K562 (cell line): ENCODE measurements around the gene KIFAP3. TPM values are rescaled to one million over a fixed set of nuclear protein-coding genes. Genes with fewer than 3 reads are reported as not detected.

Experiments used
- ATAC-seq: fragments of 200-7000 bp; cut with Tn5 transposase; 3 replicates; pipeline ENCODE4 v1.9.1; 2020; ENCODE audit warnings: moderate library complexity
- BruUV-seq: library from RNA; stranded (reverse); fragments of 400-500 nt; replicated peaks from 2 replicates; lab custom pipeline; 2021; lab: Mats Ljungman, UMichigan
- CTCF ChIA-PET: fragments of 300-600 bp; formaldehyde crosslinking; extraction: SDS; loops from one replicate; lab custom pipeline; 2021; ENCODE audit warnings: low intra/inter-chr PET ratio; lab: Yijun Ruan, JAX
- POLR2A ChIA-PET: fragments of 300-600, 350-650 bp; sonication (Branson Sonifier 250); formaldehyde crosslinking; extraction: SDS; loops from one replicate; lab custom pipeline; 2021; ENCODE audit warnings: antibody characterized with exemption, inconsistent platforms; lab: Yijun Ruan, JAX
- DNase-seq, 4 experiments: peaks; one replicate each; pipeline versions ENCODE4 v3.0.0 to v3.0.0-alpha.2; 2011 to 2018; ENCODE audit warnings: low spot score in 3 of 4, mixed read lengths in 3 of 4; ENCODE audit errors: extremely low read depth in 1 of 4
- FAIRE-seq: peaks from 2 replicates; lab custom pipeline; 2011; peaks lifted over from hg19 to GRCh38; lab: Jason Lieb, UNC
- H2AFZ ChIP-seq: 2 replicates; pipeline ENCODE4 v1.6.0; 2011; ENCODE audit warnings: low read depth, low read length, control low read depth, inconsistent platforms
- H3K27ac ChIP-seq: fragments of 200-600 bp; 3 replicates; pipeline ENCODE4 v1.8.0; 2011; ENCODE audit warnings: low read depth, mild to moderate bottlenecking, control low read depth, inconsistent platforms, low read length, moderate library complexity, mixed read lengths; ENCODE audit errors: extremely low read depth
- H3K27me3 ChIP-seq, 2 experiments: fragments of 300-600 bp in 1 of 2; 2 replicates in 1 of 2; 3 replicates in 1 of 2; pipeline versions ENCODE4 v1.6.0 to v1.8.0; 2011; ENCODE audit warnings: inconsistent platforms in 2 of 2, low read length in 2 of 2, mild to moderate bottlenecking in 1 of 2, mixed read lengths in 1 of 2, moderate library complexity in 1 of 2; ENCODE audit not compliant: control insufficient read depth in 2 of 2, insufficient read depth in 2 of 2
- H3K36me3 ChIP-seq: fragments of 300-600 bp; 3 replicates; pipeline ENCODE4 v1.8.0; 2011; ENCODE audit warnings: mild to moderate bottlenecking, low read length, inconsistent platforms; ENCODE audit not compliant: control insufficient read depth, insufficient read depth
- H3K4me1 ChIP-seq, 2 experiments: fragments of 200-600 bp in 1 of 2; replicated peaks in 1 of 2; 2 replicates in 1 of 2; 3 replicates in 1 of 2; pipeline versions ENCODE4 v1.5.1 to v1.8.0; 2011; ENCODE audit warnings: inconsistent platforms in 2 of 2, low read length in 2 of 2, mild to moderate bottlenecking in 1 of 2, mixed read lengths in 1 of 2, moderate library complexity in 1 of 2; ENCODE audit not compliant: control insufficient read depth in 2 of 2, insufficient read depth in 2 of 2
- H3K4me2 ChIP-seq: 2 replicates; pipeline ENCODE4 v1.6.1; 2011; ENCODE audit warnings: low read length, control low read depth, inconsistent platforms, mixed read lengths; ENCODE audit not compliant: insufficient read depth
- H3K4me3 ChIP-seq: fragments of 200-600 bp; sonication (generic), shearing (Covaris generic); 2 replicates; pipeline ENCODE4 v1.5.1; 2016; ENCODE audit warnings: control low read depth, inconsistent platforms
- H3K79me2 ChIP-seq: fragments of 200-600 bp; 3 replicates; pipeline ENCODE4 v1.8.0; 2011; ENCODE audit warnings: low read length, inconsistent platforms; ENCODE audit not compliant: control insufficient read depth, insufficient read depth
- H3K9ac ChIP-seq, 2 experiments: 2 replicates each; pipeline versions ENCODE4 v1.6.0 to v1.6.1; 2011; ENCODE audit warnings: low read depth in 2 of 2, low read length in 2 of 2, control low read depth in 1 of 2, inconsistent platforms in 1 of 2, mild to moderate bottlenecking in 1 of 2, mixed read lengths in 1 of 2; ENCODE audit not compliant: insufficient read depth in 1 of 2
- H3K9me1 ChIP-seq: one replicate; pipeline ENCODE4 v1.6.0; 2011; ENCODE audit warnings: inconsistent platforms, mild to moderate bottlenecking, low read length, moderate library complexity; ENCODE audit not compliant: control insufficient read depth, insufficient read depth
- H3K9me3 ChIP-seq: replicated peaks from 2 replicates; pipeline ENCODE4 v1.5.1; 2011; ENCODE audit warnings: low read depth, low read length, inconsistent platforms; ENCODE audit not compliant: control insufficient read depth, insufficient read depth
- H4K20me1 ChIP-seq: replicated peaks from 2 replicates; pipeline ENCODE4 v1.6.1; 2011; ENCODE audit warnings: low read length, inconsistent platforms, mixed read lengths; ENCODE audit not compliant: control insufficient read depth, insufficient read depth
- CUX1 ChIP-seq: fragments of 200-800 bp; sonication (Bioruptor generic); IDR thresholded peaks from 2 replicates; pipeline ENCODE4 v1.6.1; 2016; ENCODE audit warnings: missing genetic modification characterization, missing compliant biosample characterization
- HIVEP1 ChIP-seq: fragments of 250-450 bp; sonication (Bioruptor Pico); IDR thresholded peaks from 2 replicates; pipeline ENCODE4 v1.4.0; 2020; ENCODE audit warnings: mild to moderate bottlenecking
- MAFK ChIP-seq: IDR thresholded peaks from 2 replicates; pipeline ENCODE4 v1.6.1; 2011; ENCODE audit warnings: low read length, improper control_type of control experiment
- MCM5 ChIP-seq: fragments of 450-650 bp; IDR thresholded peaks from 2 replicates; pipeline ENCODE4 v1.6.1; 2016; ENCODE audit warnings: low read depth
- NFE2L1 ChIP-seq: fragments of 450-650 bp; IDR thresholded peaks from 2 replicates; pipeline ENCODE4 v1.6.1; 2016; ENCODE audit warnings: missing genetic modification characterization, low read depth, mild to moderate bottlenecking, missing compliant biosample characterization, moderate library complexity, borderline replicate concordance
- NR1H2 ChIP-seq: sonication (generic); formaldehyde crosslinking; IDR thresholded peaks from 2 replicates; pipeline ENCODE4 v1.4.0; 2020; ENCODE audit warnings: mild to moderate bottlenecking, missing genetic modification reagents
- POLR2G ChIP-seq: fragments of 200-400 bp; formaldehyde crosslinking; IDR thresholded peaks from 2 replicates; pipeline ENCODE4 v1.6.1; 2017; ENCODE audit warnings: low read depth, mild to moderate bottlenecking, antibody characterized with exemption, low read length, moderate library complexity
- RBM22 ChIP-seq: fragments of 200-400 bp; formaldehyde crosslinking; IDR thresholded peaks from 2 replicates; pipeline ENCODE4 v1.6.1; 2018; ENCODE audit warnings: low read length, low read depth; ENCODE audit not compliant: poor library complexity, severe bottlenecking
- ZNF695 ChIP-seq: fragments of 450-650 bp; formaldehyde crosslinking; IDR thresholded peaks from 2 replicates; pipeline ENCODE4 v1.4.0; 2020; ENCODE audit warnings: mild to moderate bottlenecking, moderate library complexity
- WGBS: fragments of 100-300 bp; shearing (Covaris generic); methylation state at CpG from one replicate; pipeline ENCODE4 v1.1.6; 2016; ENCODE audit warnings: low coverage, mixed read lengths; ENCODE audit not compliant: insufficient coverage; ENCODE audit errors: missing lambda C conversion rate; 5-methylcytosine and 5-hydroxymethylcytosine counted together
- in situ Hi-C: fragments of 300-500 bp; cut with MboI; formaldehyde crosslinking; loops from 4 replicates; pipeline ENCODE4 v1.15.0; 2018; ENCODE audit warnings: inconsistent platforms, mixed read lengths
- intact Hi-C: fragments of 100-400 bp; cut with micrococcal nuclease; formaldehyde crosslinking; loops from 2 replicates; pipeline ENCODE4 v1.14.2; 2022
- polyA plus RNA-seq, 8 experiments: library from polyadenylated mRNA; depleted of rRNA in 4 of 8; stranded (reverse) in 5 of 8; unstranded in 3 of 8; fragments of >200 nt; fragmentation: Nextera tagmentation in 2 of 8; fragmentation: Illumina TruSeq in 1 of 8; extraction: Ambion mirVana in 2 of 8; extraction: Trizol in 1 of 8; gene quantifications; 2 replicates each; pipeline versions ENCODE4 v1.2.1 to v1.2.3, GENCODE V29; 2011 to 2014; ENCODE audit warnings: inconsistent platforms in 1 of 8, missing spikeins in 1 of 8
- total RNA-seq, 7 experiments: library from RNA; depleted of rRNA in 6 of 7; stranded (reverse); fragments of >200 nt in 6 of 7; fragmentation: Illumina TruSeq in 2 of 7; extraction: Trizol in 2 of 7; gene quantifications; 2 replicates each; pipeline versions ENCODE4 v1.2.1 to v1.2.3, GENCODE V29; 2011 to 2021; ENCODE audit warnings: low replicate concordance in 1 of 7
- TF ChIP-seq, protein P1 (sequence below): fragments of 450-650 bp; IDR thresholded peaks from 2 replicates; pipeline ENCODE4 v1.6.1; 2016; ENCODE audit warnings: mild to moderate bottlenecking
- TF ChIP-seq, protein P2 (sequence below): fragments of 250-450 bp; sonication (Bioruptor Pico); IDR thresholded peaks from 2 replicates; pipeline ENCODE4 v1.9.0; 2021; ENCODE audit warnings: mild to moderate bottlenecking
- TF ChIP-seq, protein P3 (sequence below): sonication (generic); formaldehyde crosslinking; IDR thresholded peaks from 2 replicates; pipeline ENCODE4 v1.8.1; 2023; ENCODE audit warnings: mild to moderate bottlenecking, missing genetic modification reagents

KIFAP3 gene
- total and polyA plus RNA-seq, 9 of the 15 experiments (the other 6 are each of a cell fraction or from before 2014, with no cell fraction given) = 8.8 to 17.5 (median 11.8) TPM

GRCh38 chr1:170077926-170078325 is 3.4 kb upstream of the KIFAP3 start:
- in situ Hi-C loops (no loop called here), intact Hi-C loops (no loop called here)
- no TSS peak for BruUV-seq
- TF ChIP-seq, protein P1, sequence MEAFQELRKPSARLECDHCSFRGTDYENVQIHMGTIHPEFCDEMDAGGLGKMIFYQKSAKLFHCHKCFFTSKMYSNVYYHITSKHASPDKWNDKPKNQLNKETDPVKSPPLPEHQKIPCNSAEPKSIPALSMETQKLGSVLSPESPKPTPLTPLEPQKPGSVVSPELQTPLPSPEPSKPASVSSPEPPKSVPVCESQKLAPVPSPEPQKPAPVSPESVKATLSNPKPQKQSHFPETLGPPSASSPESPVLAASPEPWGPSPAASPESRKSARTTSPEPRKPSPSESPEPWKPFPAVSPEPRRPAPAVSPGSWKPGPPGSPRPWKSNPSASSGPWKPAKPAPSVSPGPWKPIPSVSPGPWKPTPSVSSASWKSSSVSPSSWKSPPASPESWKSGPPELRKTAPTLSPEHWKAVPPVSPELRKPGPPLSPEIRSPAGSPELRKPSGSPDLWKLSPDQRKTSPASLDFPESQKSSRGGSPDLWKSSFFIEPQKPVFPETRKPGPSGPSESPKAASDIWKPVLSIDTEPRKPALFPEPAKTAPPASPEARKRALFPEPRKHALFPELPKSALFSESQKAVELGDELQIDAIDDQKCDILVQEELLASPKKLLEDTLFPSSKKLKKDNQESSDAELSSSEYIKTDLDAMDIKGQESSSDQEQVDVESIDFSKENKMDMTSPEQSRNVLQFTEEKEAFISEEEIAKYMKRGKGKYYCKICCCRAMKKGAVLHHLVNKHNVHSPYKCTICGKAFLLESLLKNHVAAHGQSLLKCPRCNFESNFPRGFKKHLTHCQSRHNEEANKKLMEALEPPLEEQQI = no peak
- TF ChIP-seq CUX1 = no peak
- TF ChIP-seq HIVEP1 = no peak
- TF ChIP-seq MAFK = no peak
- no peak for TF ChIP-seq ZNF695 (CRISPR knock-in tag)
- TF ChIP-seq NFE2L1 (tag) = no peak
- no peak for TF ChIP-seq MCM5
- TF ChIP-seq, protein P2, sequence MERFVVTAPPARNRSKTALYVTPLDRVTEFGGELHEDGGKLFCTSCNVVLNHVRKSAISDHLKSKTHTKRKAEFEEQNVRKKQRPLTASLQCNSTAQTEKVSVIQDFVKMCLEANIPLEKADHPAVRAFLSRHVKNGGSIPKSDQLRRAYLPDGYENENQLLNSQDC = no peak
- TF ChIP-seq POLR2G = no peak
- no peak for TF ChIP-seq NR1H2 (CRISPR knock-in tag)
- TF ChIP-seq, protein P3, sequence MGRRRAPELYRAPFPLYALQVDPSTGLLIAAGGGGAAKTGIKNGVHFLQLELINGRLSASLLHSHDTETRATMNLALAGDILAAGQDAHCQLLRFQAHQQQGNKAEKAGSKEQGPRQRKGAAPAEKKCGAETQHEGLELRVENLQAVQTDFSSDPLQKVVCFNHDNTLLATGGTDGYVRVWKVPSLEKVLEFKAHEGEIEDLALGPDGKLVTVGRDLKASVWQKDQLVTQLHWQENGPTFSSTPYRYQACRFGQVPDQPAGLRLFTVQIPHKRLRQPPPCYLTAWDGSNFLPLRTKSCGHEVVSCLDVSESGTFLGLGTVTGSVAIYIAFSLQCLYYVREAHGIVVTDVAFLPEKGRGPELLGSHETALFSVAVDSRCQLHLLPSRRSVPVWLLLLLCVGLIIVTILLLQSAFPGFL (CRISPR knock-in tag) = no peak
- no peak for TF ChIP-seq RBM22

More at GRCh38 chr1:170077926-170078325, 3.4 kb upstream of the KIFAP3 start:
- H3K4me3 ChIP-seq = no peak overlapping the region
- DNase-seq (no peak), FAIRE-seq (no peak), ATAC-seq (no peak)
- no peaks in the 10 kb centered on the region for H3K27me3 ChIP-seq
- H3K9ac ChIP-seq = no peak overlapping the region
- H3K4me1 ChIP-seq = peaks cover 6% of the 10 kb centered on the region in 2 experiments; a peak in 4 of 5 replicates
- ChIA-PET POLR2A (no interaction called here), CTCF (no interaction called here)
- H3K79me2 ChIP-seq = peaks cover 2% of the 10 kb centered on the region; the same call in 1 of the 3 replicates
- 0 out of 2 replicates have a peak, but pooled peaks cover 3% of the 10 kb centered on the region for H3K9me3 ChIP-seq
- H3K4me2 ChIP-seq = no peak overlapping the region
- H3K9me1 ChIP-seq = no peaks in the 10 kb centered on the region
- no peaks in the 10 kb centered on the region for H4K20me1 ChIP-seq
- H3K36me3 ChIP-seq = no peaks in the 10 kb centered on the region
- H2AFZ ChIP-seq = no peak overlapping the region
- no peak overlapping the region for H3K27ac ChIP-seq
- 7% methylated on average over 1 of the region's 1 CpG for WGBS
